HG02852 (cell line): ENCODE measurements around the gene CCDC175.

Experiments
- ATAC-seq: cut with Tn5 transposase; IDR thresholded peaks from one replicate; pipeline ENCODE4 v1.9.1; 2021; ENCODE audit warnings: mild to moderate bottlenecking, moderate library complexity; ENCODE audit not compliant: unreplicated experiment

Gene CCDC175

GRCh38 chr14:59576332-59577294 is at the start of gene CCDC175:
CCDC175 (minus strand) TSS chr14:59576812; CDS start chr14:59576775, 37 bp downstream.
- ATAC-seq = peak; percentile 96

GRCh38 chr14:59622631-59623030 is 46.0 kb upstream of the CCDC175 start:
- no peak for ATAC-seq

- ATAC-seq = no peak
Observed at GRCh38 chr14:59619061-59619460, 42.4 kb upstream of the CCDC175 start.

GRCh38 chr14:59601056-59601455 is 24.4 kb upstream of the CCDC175 start:
- no peak for ATAC-seq

GRCh38 chr14:59600211-59600945 is 23.8 kb upstream of the CCDC175 start:
- no peak for ATAC-seq

DNA sequence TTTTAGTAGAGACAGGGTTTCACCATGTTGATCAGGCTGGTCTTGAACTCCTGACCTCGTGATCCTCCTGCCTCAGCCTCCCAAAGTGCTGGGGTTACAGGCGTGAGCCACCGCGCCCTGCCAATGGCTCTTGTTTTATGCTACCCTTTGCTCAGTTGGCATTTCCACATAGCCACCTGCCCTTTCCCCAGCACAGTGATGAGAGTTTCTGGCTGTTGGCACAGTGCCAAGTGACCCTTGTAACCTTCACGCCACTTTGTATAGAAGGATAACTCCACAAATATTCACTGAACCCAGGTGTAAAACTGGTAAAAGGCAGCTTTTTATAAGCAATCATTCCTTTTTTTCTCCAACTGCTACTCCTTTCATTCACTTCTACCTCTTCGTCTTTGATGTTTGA is 18.5 kb upstream of the CCDC175 start:
- no peak for ATAC-seq

GRCh38 chr14:59591641-59592370 is 15.2 kb upstream of the CCDC175 start:
- no peak for ATAC-seq

DNA sequence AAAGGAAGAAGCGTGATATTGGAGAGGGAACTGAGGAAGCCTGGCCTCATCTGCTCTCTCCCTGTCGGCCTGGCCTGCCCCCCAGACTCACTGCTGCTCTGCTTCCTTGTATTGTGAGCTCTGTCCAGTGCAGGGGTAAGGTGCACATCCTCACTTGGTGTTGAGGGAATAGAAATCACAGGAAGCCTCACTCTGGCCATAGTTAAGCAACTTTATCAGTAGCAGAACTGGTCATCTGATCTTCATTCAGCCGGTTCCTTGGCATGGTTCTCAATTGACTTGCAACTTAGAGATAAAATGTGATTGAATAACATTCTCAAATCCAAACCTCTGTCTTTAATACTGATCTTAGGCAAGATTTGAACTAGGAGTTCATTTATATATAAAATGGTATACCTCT is 11.5 kb upstream of the CCDC175 start:
- ATAC-seq = no peak

DNA sequence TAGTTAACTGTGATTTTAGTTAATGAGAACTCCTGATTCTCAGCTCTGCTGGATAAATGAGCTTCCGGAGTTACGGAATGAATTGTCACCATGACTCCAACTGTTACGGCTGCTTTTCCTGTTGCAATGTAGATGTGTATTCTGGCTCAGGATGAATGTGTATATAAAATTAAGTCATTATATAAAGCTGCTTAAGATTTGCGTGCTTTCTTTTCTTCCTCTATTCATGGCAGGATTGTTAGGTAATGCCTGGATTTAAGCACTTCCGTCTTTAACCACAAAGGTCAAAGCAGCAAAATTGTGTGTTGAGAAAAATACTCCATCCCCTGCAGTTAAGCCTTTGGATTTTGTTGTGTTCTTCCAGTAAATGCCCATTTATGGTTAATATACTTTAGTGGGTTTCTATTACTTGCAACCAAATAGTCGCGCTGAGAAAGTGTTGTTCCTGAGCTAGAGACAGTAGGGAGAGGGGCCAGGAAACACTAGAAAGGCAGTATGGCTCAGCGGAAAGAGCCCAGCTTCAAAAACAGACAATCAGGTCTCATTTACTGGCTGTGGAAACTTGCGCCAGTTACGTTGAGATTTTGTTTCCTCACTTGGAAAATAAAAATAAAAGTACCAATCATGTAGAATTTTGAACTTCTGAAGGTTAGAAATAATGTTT is 9.4 kb upstream of the CCDC175 start:
- no peak for ATAC-seq

GRCh38 chr14:59583755-59584154 is 7.1 kb upstream of the CCDC175 start:
- ATAC-seq = no peak

GRCh38 chr14:59582845-59583509 is 6.4 kb upstream of the CCDC175 start:
- no peak for ATAC-seq

DNA sequence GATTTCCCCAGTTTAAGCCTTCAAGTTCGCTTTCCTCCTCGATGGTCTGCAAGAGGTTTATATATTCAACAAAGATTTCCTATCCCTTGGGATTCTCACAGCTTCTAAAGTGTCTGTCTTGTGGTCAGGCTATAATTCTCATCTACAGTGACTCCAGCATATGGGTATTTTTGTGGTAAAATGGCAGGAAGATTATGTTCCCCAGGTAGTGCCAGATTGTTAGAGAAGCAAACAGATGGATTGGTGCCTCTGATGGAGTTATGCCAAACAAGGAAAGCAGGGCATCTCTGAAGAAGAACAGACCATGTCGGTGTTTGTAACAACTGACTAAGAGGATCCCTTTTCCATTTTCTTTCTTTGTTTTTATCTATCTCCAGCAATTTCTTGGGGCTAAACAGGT is 5.5 kb upstream of the CCDC175 start:
- ATAC-seq = no peak

- no peak for ATAC-seq
Observed at GRCh38 chr14:59580911-59581310, 4.3 kb upstream of the CCDC175 start.

- no peak for ATAC-seq
Observed at GRCh38 chr14:59570122-59570521, 6.5 kb downstream of the CCDC175 start.

- ATAC-seq = no peak
Observed at GRCh38 chr14:59566725-59567124, 9.9 kb downstream of the CCDC175 start.

GRCh38 chr14:59566296-59566695 is 10.3 kb downstream of the CCDC175 start:
- ATAC-seq = no peak

DNA sequence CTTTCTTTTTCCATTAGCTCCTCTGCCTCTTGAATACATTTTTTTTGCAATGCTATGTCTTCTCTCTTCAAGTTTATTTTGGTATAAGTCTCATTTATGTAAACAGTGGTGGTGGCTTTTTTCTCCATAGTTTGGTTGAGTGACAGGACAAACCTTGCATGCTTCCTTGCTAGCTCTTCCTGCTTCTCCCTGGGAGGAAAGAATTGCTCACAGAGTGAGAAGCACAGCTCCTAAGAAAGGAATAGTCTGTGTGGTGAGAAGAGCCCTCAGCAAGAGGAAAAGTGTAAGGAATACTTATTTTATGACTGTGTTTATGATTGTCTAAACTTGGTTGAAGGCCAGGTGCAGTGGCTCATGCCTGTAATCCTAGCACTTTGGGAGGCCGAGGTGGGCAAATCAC is 11.5 kb downstream of the CCDC175 start:
- ATAC-seq = no peak

GRCh38 chr14:59564366-59564765 is 12.2 kb downstream of the CCDC175 start:
- ATAC-seq = no peak

- ATAC-seq = no peak
Observed at GRCh38 chr14:59547310-59547709, 29.3 kb downstream of the CCDC175 start.

DNA sequence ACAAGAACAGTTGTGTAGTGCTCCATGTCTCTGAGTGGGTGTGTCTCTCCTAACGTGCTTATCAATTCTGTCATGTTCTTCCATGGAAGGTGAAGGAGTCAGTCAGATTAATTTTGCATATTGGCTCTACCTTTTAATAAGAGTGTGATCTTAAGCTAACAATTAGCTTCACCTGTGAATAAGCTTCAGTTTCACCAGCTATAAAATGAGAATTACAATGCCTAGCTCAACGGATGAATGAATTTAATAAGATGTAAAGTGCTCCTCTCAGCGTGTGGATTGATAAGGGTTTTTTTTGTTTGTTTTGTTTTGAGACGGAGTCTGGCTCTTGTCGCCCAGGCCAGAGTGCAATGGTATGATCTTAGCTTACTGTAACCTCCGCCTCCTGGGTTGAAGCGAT is 32.7 kb downstream of the CCDC175 start:
- no peak for ATAC-seq
